GM20000 (cell line): ENCODE results near the gene MAPK7.

Experiments
- DNase-seq: peaks from one replicate; pipeline ENCODE4 v3.0.0; 2012; ENCODE audit warnings: low spot score
- TF ChIP-seq, protein P1 (sequence below): IDR thresholded peaks from 2 replicates; pipeline ENCODE4 v1.5.1; 2012; ENCODE audit warnings: mild to moderate bottlenecking, control low read depth; ENCODE audit errors: extremely low read depth, missing control alignments

MAPK7 gene

DNA sequence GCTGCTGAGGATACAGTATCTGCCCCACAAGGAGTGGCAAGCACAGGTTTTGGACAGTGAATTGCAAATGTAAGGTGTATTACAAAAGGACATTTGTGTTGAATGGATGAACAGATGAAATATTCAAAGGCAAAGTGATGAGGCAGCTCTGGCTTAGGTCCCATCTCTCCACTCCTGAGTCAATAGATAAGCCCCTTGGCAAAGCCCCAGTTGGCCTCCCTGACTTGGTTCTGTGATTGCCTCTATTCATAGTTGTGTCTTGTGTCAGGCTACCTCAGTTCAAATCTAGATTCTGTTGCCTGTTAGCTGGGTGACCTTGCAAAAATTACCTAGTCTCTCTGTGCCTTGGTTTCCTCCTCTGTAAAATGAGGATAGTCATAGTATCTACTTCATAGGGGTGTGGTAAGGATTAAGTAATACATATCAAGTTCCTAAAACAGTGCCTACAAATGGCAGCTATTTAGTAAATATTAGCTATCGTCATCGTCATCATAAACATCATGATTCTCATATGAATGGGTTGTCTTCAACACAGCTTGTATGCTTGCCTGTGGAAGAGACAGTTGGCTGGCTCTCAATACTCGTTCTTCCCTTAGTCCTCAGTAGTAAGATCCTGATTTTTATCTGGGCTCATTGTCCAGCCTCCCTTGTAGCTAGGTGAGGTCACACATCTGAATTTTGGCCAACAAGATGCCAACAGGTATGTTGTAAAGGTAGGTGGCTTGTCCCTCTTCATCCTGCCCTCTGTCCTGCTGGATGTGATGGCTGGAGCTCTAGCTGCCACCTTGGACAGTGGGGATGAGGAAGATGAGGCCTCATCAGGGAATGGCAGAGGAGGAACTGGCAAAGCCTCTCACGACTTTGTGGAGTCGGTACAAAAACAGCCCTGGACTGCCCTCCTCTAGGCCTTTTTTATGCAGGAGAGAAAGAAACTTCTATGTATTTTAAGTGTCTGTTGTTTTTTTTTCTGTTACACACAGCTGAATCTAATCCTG is 10.8 kb downstream of the MAPK7 start:
- TF ChIP-seq, protein P1, sequence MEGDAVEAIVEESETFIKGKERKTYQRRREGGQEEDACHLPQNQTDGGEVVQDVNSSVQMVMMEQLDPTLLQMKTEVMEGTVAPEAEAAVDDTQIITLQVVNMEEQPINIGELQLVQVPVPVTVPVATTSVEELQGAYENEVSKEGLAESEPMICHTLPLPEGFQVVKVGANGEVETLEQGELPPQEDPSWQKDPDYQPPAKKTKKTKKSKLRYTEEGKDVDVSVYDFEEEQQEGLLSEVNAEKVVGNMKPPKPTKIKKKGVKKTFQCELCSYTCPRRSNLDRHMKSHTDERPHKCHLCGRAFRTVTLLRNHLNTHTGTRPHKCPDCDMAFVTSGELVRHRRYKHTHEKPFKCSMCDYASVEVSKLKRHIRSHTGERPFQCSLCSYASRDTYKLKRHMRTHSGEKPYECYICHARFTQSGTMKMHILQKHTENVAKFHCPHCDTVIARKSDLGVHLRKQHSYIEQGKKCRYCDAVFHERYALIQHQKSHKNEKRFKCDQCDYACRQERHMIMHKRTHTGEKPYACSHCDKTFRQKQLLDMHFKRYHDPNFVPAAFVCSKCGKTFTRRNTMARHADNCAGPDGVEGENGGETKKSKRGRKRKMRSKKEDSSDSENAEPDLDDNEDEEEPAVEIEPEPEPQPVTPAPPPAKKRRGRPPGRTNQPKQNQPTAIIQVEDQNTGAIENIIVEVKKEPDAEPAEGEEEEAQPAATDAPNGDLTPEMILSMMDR = no peak
- no peak for DNase-seq

DNA sequence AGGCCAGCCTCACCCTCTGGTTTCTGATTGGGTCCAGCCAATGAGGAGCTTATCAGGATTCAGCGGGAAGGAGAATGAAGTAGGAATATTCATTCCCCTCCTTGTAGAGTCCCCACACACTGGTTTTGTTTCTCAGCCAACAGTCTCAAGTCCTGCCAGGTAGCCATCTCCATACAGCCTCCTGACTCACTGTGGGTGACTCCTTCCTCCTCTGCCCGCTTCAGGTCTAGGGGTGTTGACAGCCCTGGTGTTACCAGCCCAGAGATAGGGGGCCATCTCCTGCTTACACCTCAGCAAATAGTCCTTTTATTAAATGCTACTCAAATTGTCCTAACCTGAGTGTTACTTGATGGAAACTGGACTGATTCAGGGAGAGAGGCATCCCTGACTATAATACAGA is 12.7 kb downstream of the MAPK7 start:
- TF ChIP-seq, protein P1 = no peak
- no peak for DNase-seq

DNA sequence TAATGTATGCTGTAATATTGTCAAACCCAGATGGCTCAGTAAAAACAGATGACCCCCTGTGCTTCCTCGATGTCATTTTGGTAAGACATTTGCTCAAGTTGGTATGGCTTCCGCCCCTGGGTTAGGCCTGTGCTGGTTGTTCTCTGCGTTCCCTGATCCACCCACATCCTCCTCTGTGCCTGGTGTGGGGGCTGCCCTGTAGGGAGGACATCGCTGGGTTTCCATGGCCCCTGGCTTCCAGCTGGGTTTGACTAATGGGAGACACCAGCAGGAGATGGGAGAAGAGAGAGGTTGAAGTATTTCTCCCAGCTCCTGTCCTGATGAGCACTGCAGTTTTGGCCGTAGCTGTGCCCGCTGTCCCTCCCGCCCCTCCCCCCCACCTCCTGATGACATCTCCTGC is 13.1 kb downstream of the MAPK7 start:
- no peak for DNase-seq
- TF ChIP-seq, protein P1 = no peak

DNA sequence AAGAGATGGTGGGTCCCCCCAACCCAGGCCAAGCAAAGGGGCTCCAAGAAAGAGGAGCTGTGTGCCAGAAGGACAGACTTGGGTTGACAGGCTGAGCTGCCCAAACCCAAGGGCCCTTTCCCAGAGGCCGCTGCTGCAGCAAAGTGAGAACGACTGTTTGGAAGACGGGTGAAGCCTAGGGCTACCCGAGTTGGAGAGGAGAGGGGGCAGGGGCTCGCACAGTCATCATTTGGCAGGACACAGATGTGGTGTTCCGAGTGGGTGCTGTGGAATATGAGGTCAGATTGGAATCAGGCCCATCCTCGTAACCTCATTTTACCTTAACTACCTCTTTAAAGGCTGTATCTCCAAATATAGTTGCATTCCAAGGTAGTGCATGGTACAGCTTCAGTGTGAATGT is 14.0 kb downstream of the MAPK7 start:
- DNase-seq = no peak
- TF ChIP-seq, protein P1 = no peak

DNA sequence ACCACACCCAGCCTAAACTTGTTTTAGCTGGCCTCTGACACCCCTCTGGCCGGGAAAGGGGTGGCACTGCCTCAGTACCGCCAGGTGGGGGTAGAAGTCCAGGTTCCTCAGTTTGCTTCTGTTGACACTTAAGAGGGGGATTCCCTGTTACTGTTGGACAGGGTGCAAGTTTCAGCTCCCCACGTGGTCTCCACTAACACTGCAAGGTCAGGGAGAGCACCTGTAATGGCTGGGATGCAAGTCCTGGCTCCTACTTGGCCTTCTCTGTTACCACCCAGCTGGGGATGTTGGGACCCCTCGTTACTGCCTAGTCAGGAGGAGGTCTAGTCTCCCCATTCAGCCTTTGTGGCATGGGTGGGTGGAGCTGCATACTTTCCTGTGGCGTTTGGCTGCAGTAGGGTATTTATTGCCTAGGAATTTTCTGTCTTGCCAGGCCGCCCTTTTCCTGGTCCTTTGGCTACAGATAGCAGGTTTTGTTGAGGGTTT is 19.3 kb downstream of the MAPK7 start:
- TF ChIP-seq, protein P1 = peak; percentile 30
- no peak for DNase-seq

DNA sequence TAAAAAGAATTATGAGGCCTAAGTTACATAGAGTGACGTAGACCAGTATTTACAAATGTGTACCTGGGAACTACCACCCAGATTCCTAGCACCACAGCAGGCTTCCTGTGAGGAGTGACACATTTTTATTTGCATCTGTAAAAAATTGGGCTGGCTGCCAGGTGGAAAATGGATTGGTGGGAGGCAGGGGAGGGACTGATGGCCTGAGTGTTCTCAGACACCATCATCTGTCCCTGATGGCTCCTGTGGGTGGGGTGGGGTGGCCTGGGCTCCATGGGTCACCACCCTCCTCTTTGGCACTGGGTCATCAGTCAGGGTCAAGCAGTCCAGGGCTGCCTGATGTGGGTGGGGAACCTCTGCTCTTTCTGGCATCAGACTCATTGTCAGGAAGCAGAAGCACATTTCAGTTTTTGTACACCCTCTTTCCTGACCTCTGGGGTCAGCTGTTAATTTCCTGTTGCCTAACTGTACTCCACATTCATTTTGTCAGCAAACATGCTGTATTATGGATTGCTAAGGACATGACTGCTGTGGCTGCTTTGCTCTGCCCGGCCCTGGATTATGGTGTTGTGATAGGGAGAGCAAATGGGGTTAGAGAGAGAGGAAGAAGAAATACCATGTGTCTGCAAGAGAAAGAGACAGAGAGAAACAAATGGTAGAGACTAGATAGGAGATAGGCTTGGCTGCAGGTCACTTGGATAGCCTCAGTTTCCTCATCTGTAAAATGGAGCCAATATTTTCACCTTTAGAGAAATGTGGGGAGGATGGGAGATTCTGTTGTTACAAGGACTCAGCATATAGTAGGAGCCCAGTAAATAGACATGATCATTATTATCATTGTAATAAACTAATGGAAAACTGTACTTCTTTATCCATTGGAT is 20.2 kb downstream of the MAPK7 start:
- no peak for DNase-seq

More for the DNA sequence above, 20.2 kb downstream of the MAPK7 start:
- TF ChIP-seq, protein P1 = no peak
